H9 (cell line): ENCODE results near the gene HFE. TPM values are rescaled to one million over a fixed set of nuclear protein-coding genes. Genes with fewer than 3 reads are reported as not detected.

Experiments
- DNase-seq: peaks from one replicate; pipeline ENCODE4 v3.0.0-alpha.2; 2017
- H2AFZ ChIP-seq: one replicate; pipeline ENCODE4 v1.6.1; 2013; ENCODE audit warnings: mild to moderate bottlenecking, low read length, control low read depth, moderate library complexity
- H2AK5ac ChIP-seq: 2 replicates; pipeline ENCODE4 v1.6.1; 2013; ENCODE audit warnings: low read length, control low read depth, mixed read lengths; ENCODE audit not compliant: insufficient read length
- H2BK120ac ChIP-seq: one replicate; pipeline ENCODE4 v1.6.1; 2013; ENCODE audit warnings: low read depth, mild to moderate bottlenecking, low read length, control low read depth, inconsistent platforms; ENCODE audit not compliant: poor library complexity, severe bottlenecking
- H2BK12ac ChIP-seq: 2 replicates; pipeline ENCODE4 v1.6.1; 2013; ENCODE audit warnings: low read length, control low read depth, mixed read lengths, low read depth; ENCODE audit not compliant: insufficient read length
- H2BK15ac ChIP-seq: 2 replicates; pipeline ENCODE4 v1.6.1; 2013; ENCODE audit warnings: low read depth, low read length, control low read depth
- H2BK20ac ChIP-seq: one replicate; pipeline ENCODE4 v1.6.1; 2013; ENCODE audit warnings: low read depth, mild to moderate bottlenecking, low read length, control low read depth, inconsistent platforms; ENCODE audit not compliant: poor library complexity, severe bottlenecking
- H2BK5ac ChIP-seq: 2 replicates; pipeline ENCODE4 v1.6.1; 2013; ENCODE audit warnings: low read length, control low read depth, mixed read lengths; ENCODE audit not compliant: insufficient read length
- H3K14ac ChIP-seq: 2 replicates; pipeline ENCODE4 v1.6.1; 2013; ENCODE audit warnings: low read length, control low read depth; ENCODE audit not compliant: insufficient read depth
- H3K18ac ChIP-seq: 2 replicates; pipeline ENCODE4 v1.6.1; 2013; ENCODE audit warnings: low read depth, mild to moderate bottlenecking, mixed read lengths, low read length, control low read depth; ENCODE audit not compliant: insufficient read length
- H3K23ac ChIP-seq: 2 replicates; pipeline ENCODE4 v1.6.1; 2013; ENCODE audit warnings: low read length, control low read depth, mixed read lengths, low read depth; ENCODE audit not compliant: insufficient read length
- H3K23me2 ChIP-seq: 2 replicates; pipeline ENCODE4 v1.6.1; 2013; ENCODE audit warnings: low read depth, mild to moderate bottlenecking, mixed read lengths, low read length, control low read depth; ENCODE audit not compliant: insufficient read length, poor library complexity, severe bottlenecking
- H3K27ac ChIP-seq: 2 replicates; pipeline ENCODE4 v1.5.1; 2013; ENCODE audit warnings: low read length, control low read depth, mixed read lengths, low read depth; ENCODE audit not compliant: insufficient read length
- H3K27me3 ChIP-seq: 2 replicates; pipeline ENCODE4 v1.6.1; 2013; ENCODE audit warnings: low read length, control low read depth, inconsistent platforms; ENCODE audit not compliant: insufficient read depth
- H3K4ac ChIP-seq: 2 replicates; pipeline ENCODE4 v1.6.1; 2013; ENCODE audit warnings: low read depth, mild to moderate bottlenecking, control low read depth, inconsistent platforms, low read length, moderate library complexity
- H3K4me1 ChIP-seq: 2 replicates; pipeline ENCODE4 v1.6.1; 2013; ENCODE audit warnings: low read length, control low read depth, inconsistent platforms; ENCODE audit not compliant: insufficient read depth
- H3K4me2 ChIP-seq: 2 replicates; pipeline ENCODE4 v1.6.1; 2013; ENCODE audit warnings: low read length, control low read depth, mixed read lengths; ENCODE audit not compliant: insufficient read length, insufficient read depth
- H3K56ac ChIP-seq: 2 replicates; pipeline ENCODE4 v1.6.1; 2013; ENCODE audit warnings: low read depth, mild to moderate bottlenecking, mixed read lengths, low read length, control low read depth; ENCODE audit not compliant: insufficient read length
- H3K79me1 ChIP-seq: 2 replicates; pipeline ENCODE4 v1.6.1; 2013; ENCODE audit warnings: low read depth, mild to moderate bottlenecking, moderate library complexity, low read length, control low read depth, inconsistent platforms; ENCODE audit not compliant: insufficient read depth, poor library complexity, severe bottlenecking
- H3K79me2 ChIP-seq: 2 replicates; pipeline ENCODE4 v1.6.1; 2013; ENCODE audit warnings: low read length, control low read depth, inconsistent platforms; ENCODE audit not compliant: insufficient read depth
- H3K9ac ChIP-seq: 2 replicates; pipeline ENCODE4 v1.6.1; 2013; ENCODE audit warnings: low read length, control low read depth, mixed read lengths; ENCODE audit not compliant: insufficient read length; ENCODE audit errors: extremely low read depth
- H3K9me3 ChIP-seq: one replicate; pipeline ENCODE4 v1.6.1; 2013; ENCODE audit warnings: low read depth, low read length, inconsistent platforms; ENCODE audit not compliant: control insufficient read depth
- H3T11ph ChIP-seq: one replicate; pipeline ENCODE4 v1.6.1; 2013; ENCODE audit warnings: mild to moderate bottlenecking, low read length, control low read depth, inconsistent platforms
- H4K20me1 ChIP-seq: one replicate; pipeline ENCODE4 v1.6.1; 2013; ENCODE audit not compliant: control insufficient read depth, insufficient read length, insufficient read depth
- H4K5ac ChIP-seq: 2 replicates; pipeline ENCODE4 v1.6.1; 2013; ENCODE audit warnings: low read depth, mild to moderate bottlenecking, mixed read lengths, low read length, control low read depth; ENCODE audit not compliant: insufficient read length
- H4K8ac ChIP-seq: replicated peaks from 2 replicates; pipeline ENCODE4 v1.6.1; 2013; ENCODE audit warnings: low read length, control low read depth, mixed read lengths, low read depth; ENCODE audit not compliant: insufficient read length
- H4K91ac ChIP-seq: 2 replicates; pipeline ENCODE4 v1.6.1; 2013; ENCODE audit warnings: low read depth, mild to moderate bottlenecking, moderate library complexity, mixed read lengths, low read length, control low read depth; ENCODE audit not compliant: insufficient read length
- H3K27ac Mint-ChIP-seq, 3 experiments: 2 replicates in 2 of 3; 3 replicates in 1 of 3; pipeline ENCODE4 v1.8.0; 2020 to 2021; ENCODE audit warnings: mixed read lengths in 3 of 3, mild to moderate bottlenecking in 1 of 3, moderate library complexity in 1 of 3
- H3K27me3 Mint-ChIP-seq: 2 replicates; pipeline ENCODE4 v1.8.0; 2021; ENCODE audit warnings: low read depth, mild to moderate bottlenecking, moderate library complexity, mixed read lengths
- H3K36me3 Mint-ChIP-seq, 3 experiments: 2 replicates in 2 of 3; 3 replicates in 1 of 3; pipeline ENCODE4 v1.8.0; 2020 to 2021; ENCODE audit warnings: low read depth in 3 of 3, mixed read lengths in 3 of 3; ENCODE audit not compliant: insufficient read depth in 1 of 3
- H3K4me1 Mint-ChIP-seq, 2 experiments: 2 replicates each; pipeline ENCODE4 v1.8.0; 2020; ENCODE audit warnings: mixed read lengths in 2 of 2
- H3K4me3 Mint-ChIP-seq, 2 experiments: 2 replicates in 1 of 2; 3 replicates in 1 of 2; pipeline ENCODE4 v1.8.0; 2020 to 2021; ENCODE audit warnings: mild to moderate bottlenecking in 2 of 2, mixed read lengths in 2 of 2, moderate library complexity in 1 of 2
- H3K9me3 Mint-ChIP-seq, 2 experiments: 2 replicates in 1 of 2; 3 replicates in 1 of 2; pipeline ENCODE4 v1.8.0; 2020; ENCODE audit warnings: mild to moderate bottlenecking in 2 of 2, mixed read lengths in 2 of 2, moderate library complexity in 1 of 2
- total RNA-seq: library from RNA; stranded (reverse); gene quantifications from 2 replicates; pipeline ENCODE4 v1.2.1, GENCODE V29; 2021
- TF ChIP-seq, protein P1 (sequence below): fragments of 200-600 bp; sonication (generic); conservative IDR thresholded peaks from 3 replicates; pipeline ENCODE4 v1.8.0; 2021; ENCODE audit warnings: antibody characterized with exemption, mild to moderate bottlenecking

HFE gene
- total RNA-seq, 1 experiment from 2014 or later, result 0.98 TPM

DNA sequence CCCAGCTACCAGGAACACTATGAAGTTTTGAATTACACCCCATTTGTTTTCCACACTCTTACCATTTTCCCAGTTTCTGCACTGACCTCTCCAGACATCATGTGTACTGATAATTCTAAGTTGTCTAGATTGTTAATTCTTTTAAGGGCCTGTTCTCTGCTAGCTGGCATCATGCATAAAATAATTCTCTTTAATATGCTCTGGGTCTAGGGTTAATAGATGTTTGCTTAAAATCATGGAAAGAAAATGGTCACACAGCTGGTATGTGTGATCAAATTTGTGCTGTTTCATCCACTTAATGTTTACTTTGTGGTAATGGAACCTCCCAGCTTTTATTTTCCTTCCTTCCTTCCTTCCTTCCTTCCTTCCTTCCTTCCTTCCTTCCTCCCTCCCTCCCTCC, 49.1 kb downstream of the HFE start:
- Histone ChIP-seq H3K9ac (no peak overlapping the region), H2BK5ac (no peak overlapping the region), H3K79me2 (no peaks in the 10 kb centered on the region), H2BK20ac (no peak overlapping the region), H2AFZ (no peak overlapping the region), H3K27me3 (no peaks in the 10 kb centered on the region), H3T11ph (no peak overlapping the region), H3K4ac (no peak overlapping the region), H4K5ac (no peak overlapping the region), H3K23me2 (no peaks in the 10 kb centered on the region), H3K14ac (no peak overlapping the region), H3K79me1 (no peaks in the 10 kb centered on the region), H4K91ac (no peak overlapping the region), H3K18ac (no peak overlapping the region), H2BK15ac (no peak overlapping the region), H3K4me2 (no peak overlapping the region), H3K27ac (no peak overlapping the region), H2AK5ac (no peak overlapping the region), H2BK12ac (no peak overlapping the region), H3K23ac (no peak overlapping the region), H4K20me1 (no peaks in the 10 kb centered on the region), H3K9me3 (no peaks in the 10 kb centered on the region), H3K56ac (no peak overlapping the region), H4K8ac (no peak overlapping the region), H3K4me1 (peaks cover 4% of the 10 kb centered on the region), H2BK120ac (no peak overlapping the region)
- no peak overlapping the region for H3K27ac Mint-ChIP-seq
- no peaks in the 10 kb centered on the region; a peak in 1 of 7 replicates for H3K36me3 Mint-ChIP-seq
- H3K4me3 Mint-ChIP-seq, result no peak overlapping the region
- TF ChIP-seq, protein P1, sequence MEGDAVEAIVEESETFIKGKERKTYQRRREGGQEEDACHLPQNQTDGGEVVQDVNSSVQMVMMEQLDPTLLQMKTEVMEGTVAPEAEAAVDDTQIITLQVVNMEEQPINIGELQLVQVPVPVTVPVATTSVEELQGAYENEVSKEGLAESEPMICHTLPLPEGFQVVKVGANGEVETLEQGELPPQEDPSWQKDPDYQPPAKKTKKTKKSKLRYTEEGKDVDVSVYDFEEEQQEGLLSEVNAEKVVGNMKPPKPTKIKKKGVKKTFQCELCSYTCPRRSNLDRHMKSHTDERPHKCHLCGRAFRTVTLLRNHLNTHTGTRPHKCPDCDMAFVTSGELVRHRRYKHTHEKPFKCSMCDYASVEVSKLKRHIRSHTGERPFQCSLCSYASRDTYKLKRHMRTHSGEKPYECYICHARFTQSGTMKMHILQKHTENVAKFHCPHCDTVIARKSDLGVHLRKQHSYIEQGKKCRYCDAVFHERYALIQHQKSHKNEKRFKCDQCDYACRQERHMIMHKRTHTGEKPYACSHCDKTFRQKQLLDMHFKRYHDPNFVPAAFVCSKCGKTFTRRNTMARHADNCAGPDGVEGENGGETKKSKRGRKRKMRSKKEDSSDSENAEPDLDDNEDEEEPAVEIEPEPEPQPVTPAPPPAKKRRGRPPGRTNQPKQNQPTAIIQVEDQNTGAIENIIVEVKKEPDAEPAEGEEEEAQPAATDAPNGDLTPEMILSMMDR, result no peak
- DNase-seq, result no peak
- H3K9me3 Mint-ChIP-seq, result no peaks in the 10 kb centered on the region
- no peaks in the 10 kb centered on the region for H3K27me3 Mint-ChIP-seq
- peaks cover 3 to 5% of the 10 kb centered on the region in 2 experiments; a peak in 2 of 4 replicates for H3K4me1 Mint-ChIP-seq
